HepG2 (cell line): ENCODE measurements around the gene MOB3C. TPM values are rescaled to one million over a fixed set of nuclear protein-coding genes. Genes with fewer than 3 reads are reported as not detected.

Experiments
- ATF3 ChIP-seq: sonication (generic); formaldehyde crosslinking; IDR thresholded peaks from 2 replicates; pipeline ENCODE4 v1.4.0; 2020; ENCODE audit warnings: missing genetic modification reagents
- ATF6 ChIP-seq: sonication (generic); formaldehyde crosslinking; conservative IDR thresholded peaks from 2 replicates; pipeline ENCODE4 v1.4.0; 2020; ENCODE audit warnings: missing genetic modification reagents
- ETV6 ChIP-seq: sonication (generic); formaldehyde crosslinking; conservative IDR thresholded peaks from 2 replicates; pipeline ENCODE4 v1.4.0; 2020; ENCODE audit warnings: missing genetic modification reagents
- FOXA3 ChIP-seq: IDR thresholded peaks from 2 replicates; pipeline ENCODE4 v1.6.1; 2016; ENCODE audit warnings: missing genetic modification reagents, missing compliant biosample characterization
- HOXA3 ChIP-seq: sonication (generic); formaldehyde crosslinking; IDR thresholded peaks from 2 replicates; pipeline ENCODE4 v1.5.0; 2020; ENCODE audit warnings: missing genetic modification reagents
- IKZF5 ChIP-seq: IDR thresholded peaks from 2 replicates; pipeline ENCODE4 v1.6.1; 2018; ENCODE audit warnings: missing genetic modification reagents, mild to moderate bottlenecking, missing compliant biosample characterization
- PLSCR1 ChIP-seq: sonication (generic); formaldehyde crosslinking; IDR thresholded peaks from 2 replicates; pipeline ENCODE4 v1.5.0; 2020; ENCODE audit warnings: missing genetic modification reagents, mild to moderate bottlenecking, borderline replicate concordance
- RORA ChIP-seq: sonication (generic); formaldehyde crosslinking; IDR thresholded peaks from 2 replicates; pipeline ENCODE4 v1.5.0; 2020; ENCODE audit warnings: mild to moderate bottlenecking, missing genetic modification reagents, moderate library complexity
- SNRNP70 ChIP-seq: fragments of 200-400 bp; formaldehyde crosslinking; IDR thresholded peaks from 2 replicates; pipeline ENCODE4 v1.6.1; 2017; ENCODE audit warnings: mild to moderate bottlenecking, low read depth, low read length, moderate library complexity
- TSC22D2 ChIP-seq: sonication (generic); formaldehyde crosslinking; IDR thresholded peaks from 2 replicates; pipeline ENCODE4 v1.5.1; 2020; ENCODE audit warnings: missing genetic modification reagents, mild to moderate bottlenecking, borderline replicate concordance
- ZBTB37 ChIP-seq: sonication (generic); formaldehyde crosslinking; IDR thresholded peaks from 2 replicates; pipeline ENCODE4 v1.4.0; 2020; ENCODE audit warnings: mild to moderate bottlenecking, missing genetic modification reagents
- ZBTB44 ChIP-seq: sonication (generic); formaldehyde crosslinking; IDR thresholded peaks from 2 replicates; pipeline ENCODE4 v1.4.0; 2020; ENCODE audit warnings: missing genetic modification reagents
- ZNF280D ChIP-seq: sonication (generic); formaldehyde crosslinking; IDR thresholded peaks from 2 replicates; pipeline ENCODE4 v1.5.1; 2020; ENCODE audit warnings: mild to moderate bottlenecking, missing genetic modification reagents
- ZNF333 ChIP-seq: sonication (generic); formaldehyde crosslinking; IDR thresholded peaks from 2 replicates; pipeline ENCODE4 v1.4.0; 2020; ENCODE audit warnings: mild to moderate bottlenecking, missing genetic modification reagents, borderline replicate concordance
- ZNF382 ChIP-seq: sonication (generic); formaldehyde crosslinking; IDR thresholded peaks from 2 replicates; pipeline ENCODE4 v1.5.0; 2020; ENCODE audit warnings: missing genetic modification reagents, mild to moderate bottlenecking, borderline replicate concordance
- ZNF552 ChIP-seq: sonication (generic); formaldehyde crosslinking; IDR thresholded peaks from 2 replicates; pipeline ENCODE4 v1.9.0; 2022; ENCODE audit warnings: missing genetic modification reagents, mild to moderate bottlenecking, borderline replicate concordance
- ZNF619 ChIP-seq: sonication (generic); formaldehyde crosslinking; IDR thresholded peaks from 2 replicates; pipeline ENCODE4 v1.4.0; 2020; ENCODE audit warnings: mild to moderate bottlenecking, missing genetic modification reagents
- ZNF790 ChIP-seq: sonication (generic); formaldehyde crosslinking; IDR thresholded peaks from 2 replicates; pipeline ENCODE4 v1.8.0; 2022; ENCODE audit warnings: missing genetic modification reagents, mild to moderate bottlenecking, borderline replicate concordance
- polyA plus RNA-seq, 8 experiments: library from polyadenylated mRNA; depleted of rRNA in 3 of 8; stranded (reverse) in 7 of 8; unstranded in 1 of 8; fragments of >200 nt; fragmentation: Illumina TruSeq in 4 of 8; extraction: Trizol in 4 of 8; gene quantifications; 2 replicates each; pipeline versions ENCODE4 v1.2.1 to v1.2.3, GENCODE V29; 2011 to 2016; ENCODE audit warnings: low read depth in 4 of 8, missing spikeins in 1 of 8, mixed read lengths in 1 of 8; ENCODE audit not compliant: insufficient read depth in 1 of 8
- total RNA-seq, 5 experiments: library from RNA; depleted of rRNA; stranded (reverse); fragments of >200 nt; fragmentation: Illumina TruSeq; extraction: Trizol; gene quantifications; 2 replicates each; pipeline ENCODE4 v1.2.3, GENCODE V29; 2016; ENCODE audit warnings: low read depth in 1 of 5

The MOB3C gene
- total and polyA plus RNA-seq, 2 of the 13 experiments (the other 11 are each of a cell fraction or from before 2014, with no cell fraction given), result 3.5 to 4.1 TPM

GRCh38 chr1:46603858-46604549 is 12.6 kb downstream of the MOB3C start, which contains the start of gene MKNK1 (continued):
- TF ChIP-seq SNRNP70 (no peak), ZNF552 (CRISPR knock-in tag) (no peak), TSC22D2 (CRISPR knock-in tag) (peak; percentile 52; the same call in 1 of the 2 replicates), ZNF619 (0 out of 2 replicates have a peak, but pooled peaks have one; percentile 62), ZNF382 (CRISPR knock-in tag) (no peak), ZNF280D (CRISPR knock-in tag) (no peak), ZBTB37 (CRISPR knock-in tag) (no peak), ATF6 (no peak), ZNF333 (CRISPR knock-in tag) (0 out of 2 replicates have a peak, but pooled peaks have one; percentile 45), PLSCR1 (CRISPR knock-in tag) (no peak; the same call in 1 of the 2 replicates), RORA (CRISPR knock-in tag) (no peak), ATF3 (CRISPR knock-in tag) (no peak), ETV6 (CRISPR knock-in tag) (no peak), ZBTB44 (no peak), HOXA3 (CRISPR knock-in tag) (peak; percentile 50), FOXA3 (CRISPR knock-in tag) (no peak), ZNF790 (no peak), IKZF5 (CRISPR knock-in tag) (peak; percentile 73; the same call in 1 of the 2 replicates)
